Natural killer cell (primary cell): ENCODE results near the gene FAM83F. TPM values are rescaled to one million over a fixed set of nuclear protein-coding genes. Genes with fewer than 3 reads are reported as not detected.

ENCODE experiments used
- ATAC-seq, 3 donors: fragments of 150-1000 bp in 2 of 3; fragments of 200-7000 bp in 1 of 3; cut with Tn5 transposase; 1 replicate in 1 of 3; 2 replicates in 2 of 3; pipeline ENCODE4 v1.10.0; 2021; ENCODE audit warnings: mild to moderate bottlenecking in 2 of 3, moderate library complexity in 2 of 3
- DNase-seq, 2 donors: peaks; one replicate each; pipeline versions ENCODE4 v3.0.0 to v3.0.0-alpha.2; 2013 to 2021; ENCODE audit warnings: mixed read lengths in 1 of 2
- H3K27ac ChIP-seq: one replicate; pipeline ENCODE4 v1.5.1; 2013; ENCODE audit warnings: mild to moderate bottlenecking, low read length
- H3K27me3 ChIP-seq: one replicate; pipeline ENCODE4 v1.6.1; 2013; ENCODE audit warnings: low read length; ENCODE audit not compliant: control insufficient read depth, insufficient read depth
- H3K36me3 ChIP-seq: one replicate; pipeline ENCODE4 v1.6.1; 2013; ENCODE audit warnings: low read length; ENCODE audit not compliant: control insufficient read depth, insufficient read depth
- H3K4me1 ChIP-seq: one replicate; pipeline ENCODE4 v1.6.1; 2013; ENCODE audit warnings: low read length; ENCODE audit not compliant: control insufficient read depth, insufficient read depth
- H3K4me3 ChIP-seq: one replicate; pipeline ENCODE4 v1.5.1; 2013; ENCODE audit warnings: low read length
- H3K9me3 ChIP-seq: one replicate; pipeline ENCODE4 v1.6.1; 2013; ENCODE audit warnings: low read length; ENCODE audit not compliant: control insufficient read depth, insufficient read depth
- H3K27ac Mint-ChIP-seq, 2 donors: one replicate each; pipeline ENCODE4 v1.8.0; 2022; ENCODE audit warnings: mild to moderate bottlenecking in 2 of 2, mixed read lengths in 2 of 2, moderate library complexity in 1 of 2
- H3K27me3 Mint-ChIP-seq, 2 donors: one replicate each; pipeline ENCODE4 v1.8.0; 2022; ENCODE audit warnings: low read depth in 2 of 2, mixed read lengths in 2 of 2
- H3K36me3 Mint-ChIP-seq: one replicate; pipeline ENCODE4 v1.8.0; 2022; ENCODE audit warnings: mixed read lengths
- H3K4me1 Mint-ChIP-seq, 2 donors: one replicate each; pipeline ENCODE4 v1.8.0; 2022; ENCODE audit warnings: mixed read lengths in 2 of 2
- H3K4me3 Mint-ChIP-seq: one replicate; pipeline ENCODE4 v1.8.0; 2022; ENCODE audit warnings: mild to moderate bottlenecking, moderate library complexity, mixed read lengths
- H3K9me3 Mint-ChIP-seq, 2 donors: one replicate each; pipeline ENCODE4 v1.8.0; 2022; ENCODE audit warnings: mixed read lengths in 2 of 2
- CTCF ChIP-seq: fragments of 200-600 bp; IDR thresholded peaks from one replicate; pipeline ENCODE4 v1.8.0; 2022; ENCODE audit warnings: antibody characterized with exemption
- WGBS: methylation state at CpG from one replicate; pipeline ENCODE4 v1.1.7; 2013; ENCODE audit warnings: missing lambda C conversion rate; ENCODE audit not compliant: insufficient coverage; 5-methylcytosine and 5-hydroxymethylcytosine counted together
- intact Hi-C: fragments of 100-400 bp; cut with micrococcal nuclease; formaldehyde crosslinking; loops from one replicate; pipeline ENCODE4 v1.14.2; 2022
- total RNA-seq, 4 donors: library from RNA; stranded (reverse); fragments of 120-200 nt in 1 of 4; gene quantifications; one replicate each; pipeline versions ENCODE4 v1.2.3 to v1.2.4, GENCODE V29; 2013 to 2022

Gene FAM83F
- total RNA-seq, 3 donors from 2014 or later (not counting 1 experiment from before 2014, with no cell fraction given) = 1.0 to 7.5 TPM; not detected in 1

- H3K4me3 ChIP-seq = no peak overlapping the region
- intact Hi-C loops = loop anchor here (5.0 to 10.0 kb wide), 2 partner anchors 511 to 868 kb away; partner anchors contain the start of gene RPS19BP1
Observed at GRCh38 chr22:40043081-40043480, 48.3 kb downstream of the FAM83F start.

GRCh38 chr22:40043793-40044101, 49.0 kb downstream of the FAM83F start:
- H3K36me3 Mint-ChIP-seq = no peaks in the 10 kb centered on the region
- peaks cover 16% of the 10 kb centered on the region for H3K4me1 ChIP-seq
- H3K9me3 ChIP-seq = no peaks in the 10 kb centered on the region
- DNase-seq (no peak), ATAC-seq (no peak)
- intact Hi-C loops = loop anchor here (1.0 to 10.0 kb wide), 6 partner anchors 133 to 869 kb away; partner anchors contain the start of genes ADSL, ATF4, MIEF1 and RPS19BP1
- H3K27me3 ChIP-seq = no peaks in the 10 kb centered on the region
- 54% methylated on average over 5 of the region's 5 CpGs for WGBS
- no peaks in the 10 kb centered on the region for H3K36me3 ChIP-seq
- peak overlapping the region; percentile 97 to 99 for H3K27ac Mint-ChIP-seq
- peak overlapping the region; percentile 59 for H3K4me3 ChIP-seq
- H3K9me3 Mint-ChIP-seq = no peaks in the 10 kb centered on the region
- peaks cover 11 to 13% of the 10 kb centered on the region in 2 donors for H3K27me3 Mint-ChIP-seq
- H3K4me1 Mint-ChIP-seq = peaks cover 32% of the 10 kb centered on the region in 2 donors
- peak overlapping the region; percentile 97 for H3K4me3 Mint-ChIP-seq
- no peak for TF ChIP-seq CTCF
- H3K27ac ChIP-seq = peak overlapping the region; percentile 87

More at GRCh38 chr22:40043081-40043480, 48.3 kb downstream of the FAM83F start:
- no peak for DNase-seq
- no peak for ATAC-seq
- H3K27ac Mint-ChIP-seq = peak overlapping the region; percentile 97 to 99
- peaks cover 14 to 16% of the 10 kb centered on the region in 2 donors for H3K27me3 Mint-ChIP-seq
- H3K4me3 Mint-ChIP-seq = no peak overlapping the region
- no peak for TF ChIP-seq CTCF
- Histone ChIP-seq H3K4me1 (peaks cover 15% of the 10 kb centered on the region), H3K9me3 (no peaks in the 10 kb centered on the region), H3K36me3 (no peaks in the 10 kb centered on the region), H3K27ac (peak overlapping the region; percentile 87), H3K27me3 (no peaks in the 10 kb centered on the region)
- no peaks in the 10 kb centered on the region for H3K9me3 Mint-ChIP-seq
- H3K4me1 Mint-ChIP-seq = peaks cover 30% of the 10 kb centered on the region in 2 donors
- H3K36me3 Mint-ChIP-seq = no peaks in the 10 kb centered on the region
- 91% methylated on average over 8 of the region's 8 CpGs for WGBS

DNA sequence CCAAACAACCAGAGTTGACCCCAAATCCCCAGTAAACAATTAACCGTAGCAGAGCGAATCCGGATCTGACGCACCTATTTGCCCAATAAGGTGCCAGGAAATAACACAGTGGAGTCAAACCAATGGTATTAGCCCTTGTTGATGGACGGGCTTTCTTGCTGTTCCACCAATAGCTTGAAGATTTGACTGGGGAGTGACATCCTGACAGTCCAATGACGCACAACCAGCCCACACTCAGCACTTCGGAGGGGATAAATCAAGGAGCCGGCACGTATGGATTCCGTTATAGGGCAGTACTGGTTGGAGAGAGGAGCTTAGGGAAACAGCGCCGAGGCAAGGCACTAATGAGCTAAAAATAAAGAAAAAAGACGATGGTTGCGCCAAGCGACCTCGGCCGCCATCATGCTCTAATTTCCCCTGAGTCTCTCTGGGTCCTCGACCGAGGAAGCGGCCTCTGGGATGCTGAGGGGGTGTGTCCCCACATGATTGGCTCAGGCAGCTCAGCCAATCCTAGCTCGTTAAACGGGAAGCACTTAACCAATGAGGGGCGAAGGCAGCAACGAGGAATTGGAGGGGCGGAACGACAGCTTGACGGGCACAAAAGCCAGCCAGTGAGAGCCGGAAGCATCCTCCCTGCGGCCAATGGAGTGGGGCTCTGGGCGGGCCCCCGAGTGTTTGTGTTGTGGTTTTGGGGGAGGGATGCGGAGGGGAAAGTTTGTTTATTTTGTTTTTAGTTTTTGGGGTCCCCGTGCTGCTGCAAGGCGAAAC, 49.5 kb downstream of the FAM83F start:
- H3K36me3 ChIP-seq = no peaks in the 10 kb centered on the region

More for the DNA sequence above, 49.5 kb downstream of the FAM83F start:
- Mint-ChIP-seq H3K4me1 (peaks cover 35 to 36% of the 10 kb centered on the region in 2 donors), H3K27me3 (peaks cover 9 to 13% of the 10 kb centered on the region in 2 donors), H3K4me3 (peak overlapping the region; percentile 97), H3K27ac (peak overlapping the region; percentile 97 to 99), H3K9me3 (no peaks in the 10 kb centered on the region), H3K36me3 (no peaks in the 10 kb centered on the region)
- Histone ChIP-seq H3K9me3 (no peaks in the 10 kb centered on the region), H3K4me1 (peaks cover 21% of the 10 kb centered on the region), H3K27ac (peak overlapping the region; percentile 87), H3K27me3 (no peaks in the 10 kb centered on the region), H3K4me3 (peak overlapping the region; percentile 59)
- no peak for TF ChIP-seq CTCF
- intact Hi-C loops = loop anchor here (1.0 to 10.0 kb wide), 6 partner anchors 133 to 869 kb away; partner anchors contain the start of genes ADSL, ATF4, MIEF1 and RPS19BP1
- DNase-seq (peak; percentile 98 to 99), ATAC-seq (peak; percentile 82 to 92 (median 85))
- under 1% methylated on average over 34 of the region's 34 CpGs for WGBS
